ENCODE data around the gene PDZD7.
A peak's percentile ranks its signal among the peaks of the same experiment; 100 is the strongest.

The PDZD7 gene

DNA sequence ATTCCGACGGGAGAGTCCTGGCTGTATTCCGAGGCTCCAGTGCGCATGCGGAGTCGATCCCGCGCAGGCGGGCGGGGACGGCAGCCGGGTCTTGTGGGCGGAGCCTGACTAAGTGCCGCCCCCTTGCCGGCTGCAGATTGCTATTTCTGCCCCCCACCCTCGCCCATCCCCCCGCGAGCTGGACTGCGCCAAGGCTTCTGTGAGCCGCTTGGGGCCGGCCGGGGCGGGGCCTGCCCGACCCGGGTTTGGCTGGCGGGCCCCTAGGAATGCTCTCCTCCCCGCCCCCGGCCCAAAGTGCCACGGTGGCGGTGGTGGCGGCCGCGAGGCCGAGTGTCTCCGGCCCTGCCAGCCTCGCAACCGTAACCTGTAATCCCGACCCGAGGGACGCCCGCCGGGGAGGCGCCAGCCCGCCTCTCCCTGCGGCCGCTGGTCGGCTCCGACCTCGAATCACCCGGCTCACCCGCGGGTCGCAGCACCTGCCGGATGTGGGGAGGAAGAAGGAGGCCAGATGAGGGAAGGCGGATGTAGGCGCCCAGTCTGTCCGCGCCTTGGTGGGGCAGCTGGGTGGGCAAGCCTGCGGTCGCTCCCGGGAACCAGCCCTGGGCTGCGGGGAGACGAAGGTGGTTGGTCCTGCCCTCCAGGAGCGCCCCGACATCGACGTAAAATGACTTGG lies 30.2 kb upstream of the PDZD7 start (continued):
- TF ChIP-seq ZNF513 (tag by site-specific recombination; IDR thresholded peaks at IDR 0.05) = peak; percentile 47; the same call in 1 of the 2 replicates
- TF ChIP-seq EGR2 (tag by site-specific recombination; IDR thresholded peaks at IDR 0.05; ENCODE audit: low read depth) = no peak
- TF ChIP-seq, protein P1, sequence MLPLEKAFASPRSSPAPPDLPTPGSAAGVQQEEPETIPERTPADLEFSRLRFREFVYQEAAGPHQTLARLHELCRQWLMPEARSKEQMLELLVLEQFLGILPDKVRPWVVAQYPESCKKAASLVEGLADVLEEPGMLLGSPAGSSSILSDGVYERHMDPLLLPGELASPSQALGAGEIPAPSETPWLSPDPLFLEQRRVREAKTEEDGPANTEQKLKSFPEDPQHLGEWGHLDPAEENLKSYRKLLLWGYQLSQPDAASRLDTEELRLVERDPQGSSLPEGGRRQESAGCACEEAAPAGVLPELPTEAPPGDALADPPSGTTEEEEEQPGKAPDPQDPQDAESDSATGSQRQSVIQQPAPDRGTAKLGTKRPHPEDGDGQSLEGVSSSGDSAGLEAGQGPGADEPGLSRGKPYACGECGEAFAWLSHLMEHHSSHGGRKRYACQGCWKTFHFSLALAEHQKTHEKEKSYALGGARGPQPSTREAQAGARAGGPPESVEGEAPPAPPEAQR (tag by site-specific recombination; IDR thresholded peaks at IDR 0.05) = no peak
- TF ChIP-seq GLI4 (tag by site-specific recombination; IDR thresholded peaks at IDR 0.05) = no peak
- TF ChIP-seq ZNF324 (tag by site-specific recombination; IDR thresholded peaks at IDR 0.05) = 0 out of 2 replicates have a peak, but pooled peaks have one; percentile 29
- no peak for TF ChIP-seq ZNF488 (tag by site-specific recombination; IDR thresholded peaks at IDR 0.05)
- TF ChIP-seq ZNF423 (tag by site-specific recombination; IDR thresholded peaks at IDR 0.05) = 0 out of 2 replicates have a peak, but pooled peaks have one; percentile 13
- TF ChIP-seq HOXA7 (CRISPR knock-in tag; IDR thresholded peaks at IDR 0.05; ENCODE audit: borderline replicate concordance) = no peak
- TF ChIP-seq ZNF354C (tag by site-specific recombination; IDR thresholded peaks at IDR 0.05; ENCODE audit: borderline replicate concordance, low read depth) = no peak
- TF ChIP-seq ZBTB7A (tag by site-specific recombination; IDR thresholded peaks at IDR 0.05; ENCODE audit: low read depth) = peak; percentile 34; the same call in 1 of the 2 replicates
- TF ChIP-seq ZFP69B (tag by site-specific recombination; IDR thresholded peaks at IDR 0.05) = peak; percentile 79
- TF ChIP-seq ZNF133 (tag by site-specific recombination; IDR thresholded peaks at IDR 0.05) = no peak
- no peak for TF ChIP-seq ZNF560 (tag by site-specific recombination; IDR thresholded peaks at IDR 0.05; ENCODE audit: borderline replicate concordance)
- TF ChIP-seq ZNF48 (tag by site-specific recombination; IDR thresholded peaks at IDR 0.05) = no peak
- TF ChIP-seq ZNF571 (tag by site-specific recombination; IDR thresholded peaks at IDR 0.05) = no peak
- no peak for TF ChIP-seq PRDM6 (tag by site-specific recombination; IDR thresholded peaks at IDR 0.05)
- no peak for TF ChIP-seq ZNF514 (tag by site-specific recombination; IDR thresholded peaks at IDR 0.05)
- TF ChIP-seq, protein P2, sequence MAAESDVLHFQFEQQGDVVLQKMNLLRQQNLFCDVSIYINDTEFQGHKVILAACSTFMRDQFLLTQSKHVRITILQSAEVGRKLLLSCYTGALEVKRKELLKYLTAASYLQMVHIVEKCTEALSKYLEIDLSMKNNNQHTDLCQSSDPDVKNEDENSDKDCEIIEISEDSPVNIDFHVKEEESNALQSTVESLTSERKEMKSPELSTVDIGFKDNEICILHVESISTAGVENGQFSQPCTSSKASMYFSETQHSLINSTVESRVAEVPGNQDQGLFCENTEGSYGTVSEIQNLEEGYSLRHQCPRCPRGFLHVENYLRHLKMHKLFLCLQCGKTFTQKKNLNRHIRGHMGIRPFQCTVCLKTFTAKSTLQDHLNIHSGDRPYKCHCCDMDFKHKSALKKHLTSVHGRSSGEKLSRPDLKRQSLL (tag by site-specific recombination; IDR thresholded peaks at IDR 0.05) = no peak
- no peak for TF ChIP-seq HOXC10 (CRISPR knock-in tag; IDR thresholded peaks at IDR 0.05)
- no peak for TF ChIP-seq ZNF510 (tag by site-specific recombination; IDR thresholded peaks at IDR 0.05; ENCODE audit: insufficient replicate concordance)
- TF ChIP-seq RBAK (tag by site-specific recombination; IDR thresholded peaks at IDR 0.05) = no peak
- TF ChIP-seq ZNF654 (tag by site-specific recombination; IDR thresholded peaks at IDR 0.05; ENCODE audit: low read depth) = no peak
- no peak for TF ChIP-seq ZNF645 (tag by site-specific recombination; IDR thresholded peaks at IDR 0.05)
- TF ChIP-seq ZNF670 (tag by site-specific recombination; IDR thresholded peaks at IDR 0.05; ENCODE audit: low read depth) = no peak
- TF ChIP-seq, protein P3, sequence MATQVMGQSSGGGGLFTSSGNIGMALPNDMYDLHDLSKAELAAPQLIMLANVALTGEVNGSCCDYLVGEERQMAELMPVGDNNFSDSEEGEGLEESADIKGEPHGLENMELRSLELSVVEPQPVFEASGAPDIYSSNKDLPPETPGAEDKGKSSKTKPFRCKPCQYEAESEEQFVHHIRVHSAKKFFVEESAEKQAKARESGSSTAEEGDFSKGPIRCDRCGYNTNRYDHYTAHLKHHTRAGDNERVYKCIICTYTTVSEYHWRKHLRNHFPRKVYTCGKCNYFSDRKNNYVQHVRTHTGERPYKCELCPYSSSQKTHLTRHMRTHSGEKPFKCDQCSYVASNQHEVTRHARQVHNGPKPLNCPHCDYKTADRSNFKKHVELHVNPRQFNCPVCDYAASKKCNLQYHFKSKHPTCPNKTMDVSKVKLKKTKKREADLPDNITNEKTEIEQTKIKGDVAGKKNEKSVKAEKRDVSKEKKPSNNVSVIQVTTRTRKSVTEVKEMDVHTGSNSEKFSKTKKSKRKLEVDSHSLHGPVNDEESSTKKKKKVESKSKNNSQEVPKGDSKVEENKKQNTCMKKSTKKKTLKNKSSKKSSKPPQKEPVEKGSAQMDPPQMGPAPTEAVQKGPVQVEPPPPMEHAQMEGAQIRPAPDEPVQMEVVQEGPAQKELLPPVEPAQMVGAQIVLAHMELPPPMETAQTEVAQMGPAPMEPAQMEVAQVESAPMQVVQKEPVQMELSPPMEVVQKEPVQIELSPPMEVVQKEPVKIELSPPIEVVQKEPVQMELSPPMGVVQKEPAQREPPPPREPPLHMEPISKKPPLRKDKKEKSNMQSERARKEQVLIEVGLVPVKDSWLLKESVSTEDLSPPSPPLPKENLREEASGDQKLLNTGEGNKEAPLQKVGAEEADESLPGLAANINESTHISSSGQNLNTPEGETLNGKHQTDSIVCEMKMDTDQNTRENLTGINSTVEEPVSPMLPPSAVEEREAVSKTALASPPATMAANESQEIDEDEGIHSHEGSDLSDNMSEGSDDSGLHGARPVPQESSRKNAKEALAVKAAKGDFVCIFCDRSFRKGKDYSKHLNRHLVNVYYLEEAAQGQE (tag by site-specific recombination; IDR thresholded peaks at IDR 0.05) = peak; percentile 32; the same call in 1 of the 2 replicates
- TF ChIP-seq, protein P4, sequence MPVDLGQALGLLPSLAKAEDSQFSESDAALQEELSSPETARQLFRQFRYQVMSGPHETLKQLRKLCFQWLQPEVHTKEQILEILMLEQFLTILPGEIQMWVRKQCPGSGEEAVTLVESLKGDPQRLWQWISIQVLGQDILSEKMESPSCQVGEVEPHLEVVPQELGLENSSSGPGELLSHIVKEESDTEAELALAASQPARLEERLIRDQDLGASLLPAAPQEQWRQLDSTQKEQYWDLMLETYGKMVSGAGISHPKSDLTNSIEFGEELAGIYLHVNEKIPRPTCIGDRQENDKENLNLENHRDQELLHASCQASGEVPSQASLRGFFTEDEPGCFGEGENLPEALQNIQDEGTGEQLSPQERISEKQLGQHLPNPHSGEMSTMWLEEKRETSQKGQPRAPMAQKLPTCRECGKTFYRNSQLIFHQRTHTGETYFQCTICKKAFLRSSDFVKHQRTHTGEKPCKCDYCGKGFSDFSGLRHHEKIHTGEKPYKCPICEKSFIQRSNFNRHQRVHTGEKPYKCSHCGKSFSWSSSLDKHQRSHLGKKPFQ (tag by site-specific recombination; IDR thresholded peaks at IDR 0.05) = no peak
